ENCODE data around the gene DBH. TPM values are rescaled to one million over a fixed set of nuclear protein-coding genes. Genes with fewer than 3 reads are reported as not detected.

Gene DBH
- total and polyA plus RNA-seq, 8 donors = under 0.01 to 0.15 TPM; not detected in 6

- Histone ChIP-seq H3K27ac (peak overlapping the region in 2 of 5 donors; percentile 12 to 14), H3K27me3 (peaks cover 0 to 16% (median 0%) of the 10 kb centered on the region in 3 donors), H3K9me3 (no peaks in the 10 kb centered on the region), H3K4me3 (no peak overlapping the region), H3K36me3 (no peaks in the 10 kb centered on the region), H3K4me1 (peaks cover 0 to 15% (median 11%) of the 10 kb centered on the region in 4 donors)
- 69 to 78% (median 71%) methylated on average over 17 of the region's 17 CpGs for WGBS, 5 donors
- intact Hi-C loops (cut with DNase I; ENCODE audit: low total_unique reads) = no loop called here
- no peak for TF ChIP-seq POLR2A (IDR thresholded peaks at IDR 0.05)
- no peak for TF ChIP-seq CTCF (IDR thresholded peaks at IDR 0.05)
- TF ChIP-seq EP300 (IDR thresholded peaks at IDR 0.05) = no peak
- no peak for TF ChIP-seq POLR2AphosphoS5 (IDR thresholded peaks at IDR 0.05)
- DNase-seq = peak in 1 of 2 donors; percentile 62
These were observed 71.1 kb downstream of the DBH start for GRCh38 chr9:133707065-133707762.

GRCh38 chr9:133707763-133708245, 71.6 kb downstream of the DBH start:
- peak overlapping the region in 1 of 5 donors; percentile 14 for H3K27ac ChIP-seq
- no peak for TF ChIP-seq POLR2AphosphoS5 (IDR thresholded peaks at IDR 0.05)
- no peak for TF ChIP-seq POLR2A (IDR thresholded peaks at IDR 0.05)
- no peak for TF ChIP-seq CTCF (IDR thresholded peaks at IDR 0.05)
- no peak for TF ChIP-seq EP300 (IDR thresholded peaks at IDR 0.05)
- whole genome bisulfite sequencing, 5 donors = 81 to 95% (median 83%) methylated on average over 9 to 15 of the region's 15 CpGs
- intact Hi-C loops (cut with DNase I; ENCODE audit: low total_unique reads) = no loop called here
- H3K36me3 ChIP-seq = no peaks in the 10 kb centered on the region
- peaks cover 0 to 10% (median 0%) of the 10 kb centered on the region in 3 donors for H3K27me3 ChIP-seq
- H3K4me3 ChIP-seq = no peak overlapping the region
- peaks cover 0 to 9% (median 5%) of the 10 kb centered on the region in 4 donors for H3K4me1 ChIP-seq
- H3K9me3 ChIP-seq = no peaks in the 10 kb centered on the region
- no peak for DNase-seq

GRCh38 chr9:133708246-133709014, 72.3 kb downstream of the DBH start:
- Histone ChIP-seq H3K4me3 (no peak overlapping the region), H3K27me3 (peaks cover 0 to 4% (median 0%) of the 10 kb centered on the region in 3 donors), H3K36me3 (no peaks in the 10 kb centered on the region), H3K9me3 (no peaks in the 10 kb centered on the region), H3K4me1 (peaks cover 0 to 3% (median 0%) of the 10 kb centered on the region in 4 donors), H3K27ac (no peak overlapping the region)
- no peak for DNase-seq
- intact Hi-C loops (cut with DNase I; ENCODE audit: low total_unique reads) = no loop called here
- TF ChIP-seq CTCF (IDR thresholded peaks at IDR 0.05) = no peak
- no peak for TF ChIP-seq POLR2A (IDR thresholded peaks at IDR 0.05)
- no peak for TF ChIP-seq EP300 (IDR thresholded peaks at IDR 0.05)
- TF ChIP-seq POLR2AphosphoS5 (IDR thresholded peaks at IDR 0.05) = no peak
- 81 to 90% (median 89%) methylated on average over 25 to 30 of the region's 30 CpGs for WGBS, 5 donors

Other genes with a start within 250 kb of the DBH start
- 10 to 100 TPM in 3 of 5 donors, 1 to 10 TPM in 1, under 1 TPM in 1; 0.45 to 64.3 (median 11.2) TPM for gene REXO4, start 218.4 kb upstream of the DBH start, total RNA-seq
- gene REXO4, start 218.4 kb upstream of the DBH start, polyA plus RNA-seq = 10 to 100 TPM; 14.3 to 16.8 (median 14.7) TPM
- 10 to 100 TPM in 1 of 5 donors, 1 to 10 TPM in 3, not detected in 1; 4.6 to 19.6 (median 6.1) TPM for gene ADAMTS13, start 214.0 kb upstream of the DBH start, total RNA-seq
- 1 to 10 TPM; 6.6 to 8.3 (median 8.3) TPM for gene ADAMTS13, start 214.0 kb upstream of the DBH start, polyA plus RNA-seq
- 10 to 100 TPM; 11.7 to 74.2 (median 16.7) TPM for gene CACFD1, start 176.4 kb upstream of the DBH start, total RNA-seq
- gene CACFD1, start 176.4 kb upstream of the DBH start, polyA plus RNA-seq = 10 to 100 TPM; 15.6 to 28.9 (median 28.3) TPM
- 10 to 100 TPM in 1 of 5 donors, 1 to 10 TPM in 1, under 1 TPM in 1, not detected in 2; 0.55 to 14.3 (median 1.3) TPM for gene SLC2A6, start 157.3 kb upstream of the DBH start, total RNA-seq
- gene SLC2A6, start 157.3 kb upstream of the DBH start, polyA plus RNA-seq = 1 to 10 TPM in 2 of 3 donors, under 1 TPM in 1; 0.92 to 3.1 (median 1.4) TPM
- not detected for gene MYMK, start 111.4 kb upstream of the DBH start, total RNA-seq
- not detected for gene MYMK, start 111.4 kb upstream of the DBH start, polyA plus RNA-seq
- 10 to 100 TPM in 1 of 5 donors, 1 to 10 TPM in 2, not detected in 2; 3.3 to 20.6 (median 3.3) TPM for gene ADAMTSL2, start 101.7 kb upstream of the DBH start, total RNA-seq
- 1 to 10 TPM; 1.3 to 1.9 (median 1.4) TPM for gene ADAMTSL2, start 101.7 kb upstream of the DBH start, polyA plus RNA-seq
- not detected for gene FAM163B, start 27.0 kb upstream of the DBH start, total RNA-seq
- not detected for gene FAM163B, start 27.0 kb upstream of the DBH start, polyA plus RNA-seq
- 10 to 100 TPM in 1 of 5 donors, 1 to 10 TPM in 3, not detected in 1; 2.3 to 15.2 (median 3.9) TPM for gene SARDH, start 102.0 kb downstream of the DBH start, total RNA-seq
- gene SARDH, start 102.0 kb downstream of the DBH start, polyA plus RNA-seq = 1 to 10 TPM in 1 of 3 donors, under 1 TPM in 2; 0.76 to 2.6 (median 0.93) TPM

Data from stomach (tissue), 9 donors.